RWPE1 (cell line): ENCODE results near the gene OR6C70.
"Not testable (repeated sequence)": the region's sequence is repeated elsewhere in the genome, so short reads cannot be mapped to it uniquely, and the experiment has no call there.

ENCODE experiments used
- CTCF ChIA-PET: fragments of 350-600 bp; sonication (Branson Sonifier 250); formaldehyde crosslinking; extraction: SDS; loops from one replicate; lab custom pipeline; 2021; lab: Yijun Ruan, JAX
- POLR2A ChIA-PET: fragments of 400-600 bp; formaldehyde crosslinking; extraction: SDS; loops from one replicate; lab custom pipeline; 2020; ENCODE audit warnings: antibody characterized with exemption; ENCODE audit not compliant: low non-redundant PET; lab: Yijun Ruan, JAX
- DNase-seq: peaks from one replicate; pipeline ENCODE4 v3.0.0; 2012; ENCODE audit warnings: low spot score
- H3K27ac ChIP-seq: fragments of 450-650 bp; 2 replicates; pipeline ENCODE4 v1.5.1; 2017
- CTCF ChIP-seq: fragments of 450-650 bp; conservative IDR thresholded peaks from 2 replicates; pipeline ENCODE4 v1.5.1; 2017; ENCODE audit warnings: low read depth, mild to moderate bottlenecking

The OR6C70 gene

GRCh38 chr12:55495490-55495889 lies 25.6 kb upstream of the OR6C70 start:
- ChIA-PET CTCF (no interaction called here), POLR2A (no interaction called here)
- no peak for DNase-seq
- H3K27ac ChIP-seq: no peak overlapping the region
- no peak for TF ChIP-seq CTCF

GRCh38 chr12:55492078-55492477 lies 22.1 kb upstream of the OR6C70 start, which contains the start of gene OR6C68:
OR6C68 (plus strand) TSS chr12:55492378; CDS start chr12:55492378, 0 bp downstream.
- no peak for TF ChIP-seq CTCF
- CTCF ChIA-PET: no interaction called here
- POLR2A ChIA-PET: no interaction called here
- H3K27ac ChIP-seq: no peak within 1 kb of the TSS
- DNase-seq: no peak

GRCh38 chr12:55484284-55484683 lies 14.3 kb upstream of the OR6C70 start:
- H3K27ac ChIP-seq, DNase-seq, POLR2A ChIA-PET, CTCF ChIA-PET: not testable (repeated sequence)

- CTCF ChIA-PET: interaction anchor here (0.5 kb wide), 1 partner anchor 569 kb away, joined by 3 read pairs; no protein-coding TSS in a partner anchor
- POLR2A ChIA-PET: not testable (repeated sequence)
Measured at GRCh38 chr12:55479136-55479535, 9.2 kb upstream of the OR6C70 start.

GRCh38 chr12:55472264-55472663 lies 2.3 kb upstream of the OR6C70 start:
- ChIA-PET CTCF (no interaction called here), POLR2A (no interaction called here)
- DNase-seq: no peak
- TF ChIP-seq CTCF: no peak
- H3K27ac ChIP-seq: no peak overlapping the region

More at GRCh38 chr12:55479136-55479535, 9.2 kb upstream of the OR6C70 start:
- DNase-seq, H3K27ac ChIP-seq: not testable (repeated sequence)

GRCh38 chr12:55469291-55469690 lies 647 bp downstream of the OR6C70 start:
- H3K27ac ChIP-seq: no peak overlapping the region
- no peak for DNase-seq
- TF ChIP-seq CTCF: no peak
- POLR2A ChIA-PET: no interaction called here
- CTCF ChIA-PET: no interaction called here

- DNase-seq: no peak
- ChIA-PET POLR2A (no interaction called here), CTCF (no interaction called here)
- no peak for TF ChIP-seq CTCF
- no peak overlapping the region for H3K27ac ChIP-seq
Measured at GRCh38 chr12:55467836-55468235, 2.1 kb downstream of the OR6C70 start.

GRCh38 chr12:55464926-55465325 lies 5.0 kb downstream of the OR6C70 start:
- POLR2A ChIA-PET, H3K27ac ChIP-seq, DNase-seq, CTCF ChIA-PET: not testable (repeated sequence)
